Skeletal muscle satellite cell (primary cell): ENCODE results near the gene RNF157.
"Not testable (repeated sequence)": the region's sequence is repeated elsewhere in the genome, so short reads cannot be mapped to it uniquely, and the experiment has no call there.

ENCODE experiments used
- H3K27me3 ChIP-seq: 2 replicates; pipeline ENCODE4 v1.7.0; 2013; ENCODE audit warnings: low read length; ENCODE audit not compliant: control insufficient read depth, insufficient read depth
- H3K36me3 ChIP-seq: 2 replicates; pipeline ENCODE4 v1.7.0; 2013; ENCODE audit warnings: mild to moderate bottlenecking, control low read depth, low read length; ENCODE audit not compliant: insufficient read depth
- H3K4me1 ChIP-seq: 2 replicates; pipeline ENCODE4 v1.7.0; 2013; ENCODE audit warnings: low read length; ENCODE audit not compliant: control insufficient read depth, insufficient read depth
- H3K4me2 ChIP-seq: 2 replicates; pipeline ENCODE4 v1.7.0; 2013; ENCODE audit warnings: mild to moderate bottlenecking, low read length
- H3K4me3 ChIP-seq: 2 replicates; pipeline ENCODE4 v1.7.0; 2013; ENCODE audit warnings: low read length
- H3K9ac ChIP-seq: 2 replicates; pipeline ENCODE4 v1.7.0; 2013; ENCODE audit warnings: mild to moderate bottlenecking, low read depth, low read length, moderate library complexity
- H3K9me3 ChIP-seq: replicated peaks from 2 replicates; pipeline ENCODE4 v1.7.0; 2013; ENCODE audit warnings: mild to moderate bottlenecking, control low read depth, low read length

RNF157 gene

DNA sequence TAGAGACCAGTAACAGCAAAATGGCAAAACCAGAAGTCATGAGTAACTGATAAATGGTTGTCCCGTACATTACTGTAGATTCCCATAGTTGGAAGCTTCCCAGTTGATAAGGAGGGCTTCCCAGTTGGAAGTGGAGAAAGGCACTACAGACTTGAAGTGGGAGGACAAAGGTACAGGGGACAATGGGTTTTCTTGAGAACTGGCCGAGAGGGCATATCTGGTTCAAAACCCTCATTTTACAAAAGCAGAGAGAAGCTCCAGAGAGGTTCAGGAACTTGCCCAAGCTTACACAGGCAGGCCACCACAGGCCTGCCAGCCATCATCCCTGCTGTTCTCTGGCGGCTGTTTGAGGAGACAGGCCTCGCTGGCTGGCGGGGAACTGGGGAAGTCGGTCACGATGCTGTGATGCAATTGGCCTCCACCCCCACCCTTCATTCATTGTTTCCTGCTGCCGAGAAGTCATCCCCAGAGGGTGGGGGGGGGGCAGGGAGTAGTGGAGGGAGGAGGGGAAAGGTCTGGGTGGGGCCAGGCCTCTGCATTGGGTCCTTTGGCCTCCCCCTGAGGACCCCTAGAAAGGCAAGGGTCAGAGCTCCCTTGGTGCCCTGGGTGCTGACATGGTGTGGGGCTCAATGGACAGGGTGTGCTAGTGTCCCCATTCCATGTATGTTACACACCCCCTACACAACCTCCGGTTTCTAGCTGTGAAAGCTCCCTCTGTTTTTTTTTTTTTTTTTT, 27.9 kb upstream of the RNF157 start:
- Histone ChIP-seq H3K36me3 (peaks cover 11% of the 10 kb centered on the region), H3K4me3 (no peak overlapping the region), H3K27me3 (no peaks in the 10 kb centered on the region), H3K9me3 (no peaks in the 10 kb centered on the region), H3K4me1 (peaks cover 28% of the 10 kb centered on the region), H3K4me2 (peak overlapping the region; percentile 42), H3K9ac (peak overlapping the region; percentile 30)

DNA sequence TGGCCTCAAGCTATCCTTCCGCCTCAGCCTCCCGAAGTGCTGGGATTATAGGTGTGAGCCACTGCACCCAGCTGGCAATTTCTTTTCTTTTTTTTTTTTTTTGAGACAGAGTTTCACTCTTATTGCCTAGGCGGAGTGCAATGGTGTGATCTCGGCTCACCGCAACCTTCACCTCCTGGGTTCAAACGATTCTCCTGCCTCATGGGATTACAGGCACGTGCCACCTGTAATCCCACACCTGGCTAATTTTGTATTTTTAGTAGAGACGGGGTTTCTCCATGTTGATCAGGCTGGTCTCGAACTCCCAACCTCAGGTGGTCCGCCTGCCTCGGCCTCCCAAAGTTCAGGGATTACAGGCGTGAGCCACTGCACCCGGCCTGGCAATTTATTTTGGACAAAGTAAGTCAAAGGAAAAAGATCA, 27.3 kb upstream of the RNF157 start:
- Histone ChIP-seq H3K4me2 (peak overlapping the region; percentile 42), H3K9ac (peak overlapping the region; percentile 30), H3K4me1 (peaks cover 34% of the 10 kb centered on the region), H3K36me3 (peaks cover 11% of the 10 kb centered on the region)
- not testable (repeated sequence) for H3K4me3 ChIP-seq, H3K9me3 ChIP-seq, H3K27me3 ChIP-seq

DNA sequence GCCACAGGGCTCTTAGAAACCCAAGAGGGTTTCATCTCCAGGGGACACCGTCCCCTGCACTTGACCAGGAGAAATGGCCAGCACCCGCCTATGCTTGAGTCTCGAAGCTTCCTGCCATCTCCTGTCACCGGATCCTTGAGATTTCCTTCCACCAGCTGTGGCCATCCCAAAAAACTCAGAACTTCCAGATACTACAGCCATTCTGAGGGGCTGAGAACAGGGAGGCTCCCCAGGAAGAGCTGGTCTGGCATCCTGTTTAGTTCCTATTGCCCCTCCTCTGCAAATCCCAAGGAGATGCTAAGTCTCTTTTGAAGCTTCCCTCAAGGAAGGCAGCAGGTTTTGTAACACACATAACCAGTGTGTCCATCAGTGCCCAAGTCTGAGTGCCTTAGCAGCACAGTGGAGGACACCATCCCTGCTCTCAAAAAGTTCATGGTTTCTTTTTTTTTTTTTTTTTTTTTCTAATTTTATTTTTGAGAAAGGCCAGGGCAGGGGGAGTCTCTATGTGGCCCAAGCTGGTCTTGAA, 26.8 kb upstream of the RNF157 start:
- no peaks in the 10 kb centered on the region for H3K27me3 ChIP-seq
- H3K4me1 ChIP-seq, result peaks cover 35% of the 10 kb centered on the region
- H3K9ac ChIP-seq, result peak overlapping the region; percentile 92
- peak overlapping the region; percentile 84 for H3K4me2 ChIP-seq
- peak overlapping the region; percentile 73 for H3K4me3 ChIP-seq
- no peaks in the 10 kb centered on the region for H3K9me3 ChIP-seq
- H3K36me3 ChIP-seq, result peaks cover 11% of the 10 kb centered on the region

DNA sequence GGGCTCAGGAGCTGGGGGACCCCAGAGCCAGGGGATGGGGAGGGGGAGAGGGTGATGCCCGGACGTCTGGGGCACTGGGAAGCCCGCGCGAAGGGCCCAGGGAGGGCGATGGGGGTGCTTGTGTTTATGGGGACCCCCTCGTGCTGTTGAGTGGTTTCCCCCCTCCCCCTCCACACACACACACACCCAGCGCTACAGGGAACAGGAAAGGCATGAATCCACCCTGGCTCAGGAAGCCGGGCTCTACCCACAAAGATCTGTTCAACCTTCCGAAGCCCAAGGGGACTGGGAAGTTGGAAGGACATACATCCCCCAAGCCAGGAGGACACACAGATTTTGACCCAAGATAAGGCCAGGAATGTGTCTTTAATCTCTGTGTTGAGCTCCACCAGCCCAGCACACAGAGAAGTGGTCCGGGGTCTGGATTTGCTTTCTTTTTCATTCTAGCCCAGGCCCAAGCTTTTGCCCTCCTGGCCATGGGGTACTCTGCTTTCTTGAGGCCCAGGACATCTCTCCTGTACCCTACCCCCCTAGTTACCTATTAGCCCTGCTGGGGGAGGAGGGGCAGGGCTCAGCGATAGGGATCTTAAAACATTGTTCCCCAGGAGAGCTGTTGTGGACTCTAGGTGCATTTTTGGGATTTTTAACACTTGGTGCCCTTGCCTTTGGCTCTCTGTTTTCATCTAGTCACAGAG, 26.1 kb upstream of the RNF157 start:
- H3K9ac ChIP-seq, result peak overlapping the region; percentile 92
- peaks cover 41% of the 10 kb centered on the region for H3K4me1 ChIP-seq
- no peaks in the 10 kb centered on the region for H3K9me3 ChIP-seq
- H3K27me3 ChIP-seq, result no peaks in the 10 kb centered on the region
- peaks cover 11% of the 10 kb centered on the region for H3K36me3 ChIP-seq
- H3K4me3 ChIP-seq, result peak overlapping the region; percentile 73
- H3K4me2 ChIP-seq, result peak overlapping the region; percentile 84

DNA sequence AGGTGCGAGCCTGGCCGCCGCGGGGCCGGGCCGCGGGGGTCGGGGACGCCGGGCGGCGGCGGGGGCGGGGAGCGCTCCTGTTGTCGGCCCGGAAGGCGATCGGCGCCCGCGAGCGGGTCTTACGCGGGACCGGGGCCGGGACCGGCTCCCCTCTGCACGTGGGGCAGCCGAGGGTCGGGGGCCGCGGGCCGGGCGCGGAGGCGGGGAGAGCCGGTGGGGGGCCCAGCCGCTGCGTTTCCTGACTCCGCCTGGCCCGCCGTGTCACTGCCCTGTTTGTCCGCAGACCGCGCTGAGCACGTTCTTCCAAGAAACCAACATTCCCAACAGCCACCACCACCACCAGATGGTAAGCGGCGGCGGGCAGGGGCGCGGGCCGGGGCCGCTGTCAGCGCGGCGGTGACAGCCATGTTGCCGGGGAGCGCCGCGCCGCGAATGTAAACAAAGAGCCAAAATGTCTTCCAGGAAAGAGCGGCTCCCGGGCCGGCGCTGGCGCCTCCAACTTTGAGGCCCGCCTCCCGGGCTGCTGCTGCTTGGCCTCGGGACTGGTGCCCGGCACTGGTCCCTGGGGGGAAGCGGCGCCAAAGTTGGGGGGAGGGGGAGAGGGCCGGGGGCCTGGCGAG, 25.4 kb upstream of the RNF157 start:
- no peaks in the 10 kb centered on the region for H3K9me3 ChIP-seq
- H3K4me2 ChIP-seq, result peak overlapping the region; percentile 84
- peak overlapping the region; percentile 92 for H3K9ac ChIP-seq
- H3K4me3 ChIP-seq, result peak overlapping the region; percentile 73
- H3K4me1 ChIP-seq, result peaks cover 41% of the 10 kb centered on the region
- H3K27me3 ChIP-seq, result no peaks in the 10 kb centered on the region
- peaks cover 11% of the 10 kb centered on the region for H3K36me3 ChIP-seq

DNA sequence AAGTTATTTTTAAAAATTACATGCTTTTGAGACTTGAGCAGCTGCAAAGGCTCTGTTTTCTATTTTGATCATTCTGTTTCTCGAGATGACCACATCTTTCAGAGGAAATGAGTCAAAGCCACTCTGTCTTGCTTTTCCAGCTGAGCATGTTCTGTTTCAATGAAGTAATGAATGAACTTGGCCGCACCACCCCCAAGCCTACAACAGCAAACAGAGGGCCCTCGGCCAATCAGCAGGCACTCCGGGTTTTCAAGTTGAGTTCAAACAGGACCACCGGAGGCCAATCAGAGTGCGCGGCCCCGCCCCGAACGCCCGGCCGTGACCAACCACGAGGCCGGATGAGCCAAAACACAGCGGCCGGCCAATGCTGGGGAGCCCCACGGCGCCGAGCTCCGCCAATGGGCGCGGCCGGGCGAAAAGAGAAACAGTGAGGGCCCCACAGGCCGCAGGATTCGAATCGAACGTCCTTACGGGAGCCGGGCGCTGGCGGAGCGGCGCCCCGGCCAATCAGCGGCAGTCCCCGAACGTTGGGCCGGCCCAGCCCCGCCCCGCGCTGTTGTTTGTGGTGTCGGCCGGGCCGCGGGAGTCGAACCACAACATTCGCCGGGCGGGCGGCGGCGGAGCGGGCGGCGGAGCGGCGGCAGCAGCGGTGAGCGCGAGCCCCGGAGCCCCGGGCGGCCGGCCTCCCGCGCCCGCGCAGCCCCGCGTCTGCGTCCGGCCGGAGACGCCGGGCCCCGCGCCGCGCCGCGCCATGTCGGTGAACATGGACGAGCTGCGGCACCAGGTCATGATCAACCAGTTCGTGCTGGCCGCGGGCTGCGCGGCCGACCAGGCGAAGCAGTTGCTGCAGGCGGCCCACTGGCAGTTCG, 24.7 kb upstream of the RNF157 start, which contains the start of gene UBALD2:
TSS of gene UBALD2 (plus strand) at position 594 of the 869 bp plus-strand sequence. CDS start at position 752, 158 bp downstream.
- Histone ChIP-seq H3K4me2 (peak within 1 kb of the TSS; percentile 84), H3K36me3 (peaks cover 11% of the 10 kb centered on the region), H3K27me3 (no peaks in the 10 kb centered on the region), H3K4me1 (peaks cover 41% of the 10 kb centered on the region), H3K9me3 (no peaks in the 10 kb centered on the region), H3K9ac (peak within 1 kb of the TSS; percentile 92), H3K4me3 (peak within 1 kb of the TSS; percentile 73)

DNA sequence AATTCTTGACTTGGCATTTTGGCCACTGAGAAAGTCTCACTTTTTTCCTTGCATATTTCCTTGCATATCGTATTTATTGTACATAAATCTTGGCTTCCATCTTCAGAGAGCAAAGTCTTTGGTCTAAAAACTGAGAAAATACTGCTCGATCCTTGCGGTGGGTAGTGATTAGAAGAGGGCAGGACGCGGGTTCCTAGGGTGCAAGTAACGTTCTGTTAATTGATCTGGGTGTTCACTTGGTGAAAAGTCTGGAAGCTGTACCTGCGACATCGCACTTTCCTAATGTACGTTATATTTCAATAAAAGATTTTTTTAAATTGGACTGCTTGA, 24.1 kb upstream of the RNF157 start:
- Histone ChIP-seq H3K4me2 (peak overlapping the region; percentile 83), H3K36me3 (peaks cover 8% of the 10 kb centered on the region), H3K27me3 (no peaks in the 10 kb centered on the region), H3K9me3 (no peaks in the 10 kb centered on the region), H3K4me1 (peaks cover 41% of the 10 kb centered on the region), H3K4me3 (peak overlapping the region; percentile 62), H3K9ac (peak overlapping the region; percentile 78)

DNA sequence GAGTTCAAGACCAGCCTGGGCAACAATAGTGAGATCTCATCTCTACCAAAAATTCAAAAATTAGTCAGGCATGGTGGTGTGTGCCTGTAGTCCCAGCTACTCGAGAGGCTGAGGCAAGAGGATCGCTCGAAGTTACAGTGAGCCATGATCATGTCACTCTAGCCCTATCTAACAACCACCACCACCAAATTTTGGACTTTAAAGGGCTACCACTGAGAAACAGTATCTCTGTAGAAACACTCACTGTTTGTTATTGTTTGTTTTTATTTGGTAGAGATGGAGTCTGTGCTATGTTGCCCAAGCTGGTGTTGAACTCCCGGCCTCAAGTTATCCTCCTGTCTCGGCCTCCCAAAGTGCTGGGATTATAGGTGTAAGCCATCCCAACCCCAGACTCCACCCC, 23.6 kb upstream of the RNF157 start:
- Histone ChIP-seq H3K9ac (peak overlapping the region; percentile 78), H3K9me3 (no peaks in the 10 kb centered on the region), H3K27me3 (no peaks in the 10 kb centered on the region), H3K4me3 (no peak overlapping the region), H3K4me2 (peak overlapping the region; percentile 83), H3K4me1 (peaks cover 41% of the 10 kb centered on the region), H3K36me3 (peaks cover 4% of the 10 kb centered on the region)

DNA sequence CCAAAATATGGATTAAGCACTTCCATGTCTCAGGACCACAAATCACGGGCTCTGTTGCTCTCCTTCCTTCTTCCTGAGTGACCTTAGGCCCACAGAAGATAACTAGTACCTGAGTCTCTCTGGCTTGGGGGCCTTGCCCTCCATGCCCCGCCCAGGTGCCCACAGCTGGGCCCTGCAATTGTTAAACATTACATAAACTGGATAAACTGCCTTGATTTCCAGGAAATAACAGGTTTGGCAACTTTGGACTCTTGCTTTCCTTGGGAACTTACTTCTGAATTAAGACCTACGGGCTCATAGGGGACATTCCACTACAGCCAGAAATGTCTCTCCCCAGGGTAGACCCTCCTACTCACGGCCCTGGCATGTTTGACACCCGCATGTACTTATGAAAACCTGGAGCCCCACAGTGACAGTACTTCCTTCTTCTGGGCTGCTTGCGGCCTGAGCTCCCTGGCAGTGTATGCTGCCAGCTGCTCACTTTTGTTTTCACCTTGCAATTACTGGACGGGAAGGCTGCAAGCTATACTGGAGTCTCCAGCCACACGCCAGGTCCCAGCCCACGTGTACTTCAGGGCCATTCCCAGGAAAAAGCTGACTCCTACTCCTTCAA, 22.5 kb upstream of the RNF157 start:
- H3K4me2 ChIP-seq, result no peak overlapping the region
- H3K4me3 ChIP-seq, result no peak overlapping the region
- H3K9me3 ChIP-seq, result no peaks in the 10 kb centered on the region
- H3K9ac ChIP-seq, result no peak overlapping the region
- H3K36me3 ChIP-seq, result peaks cover 1% of the 10 kb centered on the region
- H3K4me1 ChIP-seq, result peaks cover 33% of the 10 kb centered on the region
- no peaks in the 10 kb centered on the region for H3K27me3 ChIP-seq

DNA sequence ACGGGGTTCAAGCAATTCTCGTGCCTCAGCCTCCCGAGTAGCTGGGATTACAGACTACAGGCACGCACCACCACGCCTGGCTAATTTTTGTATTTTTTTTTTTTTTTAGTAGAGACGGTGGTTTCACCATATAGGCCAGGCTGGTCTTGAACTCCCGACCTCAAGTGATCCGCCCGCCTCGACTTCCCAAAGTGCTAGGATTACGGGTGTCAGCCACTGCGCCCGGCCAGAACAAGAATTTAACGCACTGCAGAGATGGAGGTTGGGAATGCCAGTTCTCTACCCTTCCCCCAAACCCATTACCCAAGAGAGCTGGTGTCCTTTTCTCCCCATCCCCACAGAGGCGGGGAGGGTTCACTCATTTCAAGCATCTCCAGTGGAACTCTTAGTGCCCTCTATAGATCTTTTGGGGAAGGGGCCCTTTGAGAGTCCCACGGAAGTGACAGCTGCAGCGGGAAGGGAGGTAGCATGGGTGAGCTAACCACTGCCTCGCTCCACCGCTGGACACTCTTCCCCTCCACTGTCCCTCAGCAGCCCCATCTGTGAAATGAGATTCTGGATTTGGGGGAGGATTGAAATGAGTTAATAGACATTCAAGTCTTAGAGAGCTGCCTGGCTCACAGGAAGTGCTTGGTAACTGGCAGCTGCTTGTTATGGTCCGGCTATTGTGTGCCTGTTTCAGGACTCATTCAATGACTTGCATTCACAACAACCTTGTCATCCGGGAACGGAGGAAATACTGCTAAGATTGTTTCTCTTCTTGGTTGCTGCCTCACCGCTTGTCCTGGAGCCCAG, 21.3 kb upstream of the RNF157 start:
- H3K9ac ChIP-seq, result peak overlapping the region; percentile 31

More for the DNA sequence above, 21.3 kb upstream of the RNF157 start:
- Histone ChIP-seq H3K4me3 (no peak overlapping the region), H3K9me3 (no peaks in the 10 kb centered on the region), H3K4me2 (no peak overlapping the region), H3K27me3 (no peaks in the 10 kb centered on the region), H3K4me1 (peaks cover 24% of the 10 kb centered on the region), H3K36me3 (no peaks in the 10 kb centered on the region)
